Glomerular visceral epithelial cell (primary cell): ENCODE measurements around the gene EXOSC10.
"Not testable (repeated sequence)": the region's sequence is repeated elsewhere in the genome, so short reads cannot be mapped to it uniquely, and the experiment has no call there.

Experiments
- DNase-seq: peaks from one replicate; pipeline ENCODE4 v3.0.0-alpha.2; 2016; ENCODE audit errors: extremely low spot score

EXOSC10 gene

DNA sequence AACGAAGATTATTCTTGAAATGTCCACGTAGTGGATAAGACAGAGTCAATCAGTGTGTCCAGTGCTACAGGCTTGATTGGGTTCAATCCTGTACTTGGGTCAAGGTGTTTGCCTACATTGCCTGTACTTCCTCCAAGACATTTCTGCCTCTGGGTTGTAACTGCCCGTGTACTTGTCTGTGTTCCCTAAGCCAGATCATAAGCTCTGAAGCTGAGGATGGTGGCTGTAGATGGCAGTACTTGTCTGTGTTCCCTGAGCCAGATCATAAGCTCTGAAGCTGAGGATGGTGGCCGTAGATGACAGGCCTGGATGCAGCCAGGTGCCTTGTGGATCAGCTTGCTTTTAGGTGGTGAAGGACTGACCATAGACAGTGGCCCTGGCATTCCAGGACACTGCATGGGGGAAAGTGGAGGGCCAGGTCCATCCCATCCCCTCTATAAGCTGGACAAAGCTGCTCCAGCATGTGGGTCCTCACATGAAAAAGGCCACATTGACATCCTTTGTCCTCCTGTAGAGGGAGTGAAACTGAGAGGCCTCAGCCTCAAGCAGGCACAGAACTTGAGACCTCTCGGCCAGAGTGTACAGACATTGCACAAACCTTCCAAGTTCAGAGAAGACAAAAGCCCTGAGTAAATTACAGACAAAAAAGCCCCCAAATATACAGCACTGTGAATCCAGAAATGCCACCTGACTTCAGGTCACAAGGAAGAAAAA lies 37.9 kb downstream of the EXOSC10 start:
- DNase-seq, result no peak

- DNase-seq, result peak; percentile 92
Observed at GRCh38 chr1:11059968-11060830, 39.5 kb downstream of the EXOSC10 start, which contains the start of gene SRM. Gene SRM (minus strand): TSS chr1:11060018. CDS start chr1:11059943, 75 bp downstream.

GRCh38 chr1:11059155-11059967 lies 40.3 kb downstream of the EXOSC10 start:
- DNase-seq, result no peak

DNA sequence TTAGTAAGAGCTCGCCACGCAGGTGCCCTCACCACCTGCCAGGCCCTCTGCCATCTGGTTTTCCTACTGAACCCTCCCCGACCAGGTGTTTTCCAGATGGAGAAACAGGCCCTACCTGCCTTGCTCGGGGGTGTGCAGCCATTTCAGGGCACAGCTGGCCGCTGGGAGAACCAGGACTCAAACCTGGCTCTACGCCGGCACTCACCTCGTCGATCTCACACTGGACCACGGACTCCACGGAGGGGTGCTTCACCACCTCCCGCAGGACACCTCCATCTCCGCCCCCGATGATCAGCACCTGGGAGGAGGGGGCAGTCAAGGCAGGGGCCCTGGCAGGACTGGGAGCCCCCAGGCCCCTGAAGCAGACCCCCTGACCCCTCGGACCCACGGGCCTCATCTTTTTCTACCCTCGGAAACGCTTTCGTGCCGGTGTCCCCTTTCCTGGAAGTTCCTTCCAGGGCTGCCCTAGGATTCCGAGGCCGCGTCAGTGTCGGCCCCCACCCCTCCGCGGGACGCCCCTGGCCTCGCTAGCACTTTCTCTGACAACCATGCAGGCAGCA lies 41.0 kb downstream of the EXOSC10 start:
- no peak for DNase-seq

DNA sequence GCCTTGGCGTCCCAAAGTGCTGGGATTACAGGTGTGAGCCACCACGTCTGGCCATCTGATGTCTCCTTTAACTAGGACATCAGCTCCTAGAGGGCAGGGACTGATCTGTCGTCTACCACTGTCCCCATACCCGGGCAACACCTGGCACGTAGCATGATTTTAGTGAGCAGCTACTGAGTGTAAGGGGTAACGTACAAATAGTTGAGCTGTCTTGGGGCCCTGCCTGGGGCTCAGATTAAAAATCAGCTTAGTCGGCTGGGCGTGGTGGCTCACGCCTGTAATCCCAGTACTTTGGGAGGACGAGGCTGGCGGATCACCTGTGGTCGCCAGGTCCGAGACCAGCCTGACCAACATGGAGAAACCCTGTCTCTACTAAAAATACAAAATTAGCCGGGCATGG lies 41.6 kb downstream of the EXOSC10 start:
- no peak for DNase-seq

DNA sequence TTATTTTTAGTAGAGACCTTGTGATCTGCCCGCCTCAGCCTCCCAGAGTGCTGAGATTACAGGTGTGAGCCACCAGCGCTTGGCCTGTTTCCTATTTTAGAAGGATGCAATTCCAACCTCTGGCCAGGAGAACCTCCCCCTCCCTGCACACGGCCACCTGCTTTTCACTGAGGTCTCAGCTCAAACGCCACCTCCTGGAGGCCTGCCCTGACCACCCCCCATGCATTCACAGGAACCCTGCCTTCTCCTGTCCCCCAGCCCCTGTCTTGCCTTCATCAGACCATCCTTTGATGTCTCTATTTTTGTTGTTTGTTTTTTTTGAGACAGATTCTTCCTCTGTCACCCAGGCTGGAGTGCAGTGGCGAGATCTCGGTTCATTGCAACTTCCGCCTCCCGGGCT lies 42.2 kb downstream of the EXOSC10 start:
- no peak for DNase-seq

GRCh38 chr1:11056504-11056903 lies 43.2 kb downstream of the EXOSC10 start:
- no peak for DNase-seq

DNA sequence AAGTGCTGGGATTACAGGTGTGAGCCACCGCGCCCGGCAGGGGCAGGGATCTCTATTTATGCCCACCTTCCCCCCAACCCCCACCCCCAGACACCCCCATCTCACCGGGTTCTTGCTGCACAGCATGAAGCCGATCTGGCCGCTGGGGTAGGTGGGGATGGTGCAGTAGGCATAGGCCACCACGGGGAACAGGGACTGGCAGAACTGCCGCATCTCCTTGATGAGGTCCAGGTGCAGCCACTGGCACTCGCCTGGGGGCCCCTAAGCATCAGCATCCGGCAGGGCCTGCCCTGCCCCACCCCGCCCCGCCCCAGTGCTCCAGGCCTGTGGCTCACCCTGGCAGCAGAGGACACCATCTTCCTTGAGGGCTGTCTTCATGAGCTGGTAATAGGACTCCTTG lies 44.0 kb downstream of the EXOSC10 start:
- no peak for DNase-seq

DNA sequence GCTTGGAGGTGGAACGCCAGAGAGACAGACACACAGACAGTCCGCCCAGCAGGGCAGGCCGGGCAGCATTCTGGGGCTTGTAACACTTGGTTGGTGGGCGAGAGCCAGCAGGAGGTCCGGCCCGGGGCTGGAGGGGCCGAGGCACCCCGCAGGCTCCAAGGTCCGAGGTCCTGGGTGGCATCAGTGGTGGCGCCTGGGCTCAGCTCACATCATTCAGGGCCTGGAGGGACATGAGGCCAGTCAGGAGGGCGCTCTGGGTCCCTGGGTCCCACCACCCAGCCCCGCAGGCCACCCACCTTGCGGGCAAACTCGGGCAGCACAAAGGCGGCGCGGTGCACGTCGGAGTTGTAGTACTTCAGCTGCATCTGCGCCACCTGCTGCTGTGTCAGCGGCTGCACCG lies 45.0 kb downstream of the EXOSC10 start:
- no peak for DNase-seq

DNA sequence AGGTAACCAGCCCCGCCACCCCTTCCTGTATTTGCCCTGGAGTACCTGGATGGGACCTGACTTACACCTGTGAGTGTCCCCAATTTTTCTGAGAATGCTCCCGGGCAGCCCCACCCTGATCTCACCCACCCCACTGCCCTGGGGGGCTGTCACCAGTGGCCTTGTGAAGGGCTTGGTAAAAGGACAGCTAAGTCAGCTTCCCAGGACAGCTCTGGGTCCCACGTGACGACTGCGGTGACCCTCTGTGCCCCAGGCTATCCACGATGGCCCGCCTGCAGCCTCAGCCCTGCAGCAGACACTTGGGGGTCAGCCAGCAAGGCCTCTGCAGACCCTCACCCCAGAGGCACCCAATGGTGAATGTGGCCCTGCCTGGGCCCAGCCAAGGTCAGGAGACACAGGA lies 45.5 kb downstream of the EXOSC10 start:
- DNase-seq, result no peak

- no peak for DNase-seq
Observed at GRCh38 chr1:11053758-11054137, 45.9 kb downstream of the EXOSC10 start.

- no peak for DNase-seq
Observed at GRCh38 chr1:11052839-11053757, 46.6 kb downstream of the EXOSC10 start.

DNA sequence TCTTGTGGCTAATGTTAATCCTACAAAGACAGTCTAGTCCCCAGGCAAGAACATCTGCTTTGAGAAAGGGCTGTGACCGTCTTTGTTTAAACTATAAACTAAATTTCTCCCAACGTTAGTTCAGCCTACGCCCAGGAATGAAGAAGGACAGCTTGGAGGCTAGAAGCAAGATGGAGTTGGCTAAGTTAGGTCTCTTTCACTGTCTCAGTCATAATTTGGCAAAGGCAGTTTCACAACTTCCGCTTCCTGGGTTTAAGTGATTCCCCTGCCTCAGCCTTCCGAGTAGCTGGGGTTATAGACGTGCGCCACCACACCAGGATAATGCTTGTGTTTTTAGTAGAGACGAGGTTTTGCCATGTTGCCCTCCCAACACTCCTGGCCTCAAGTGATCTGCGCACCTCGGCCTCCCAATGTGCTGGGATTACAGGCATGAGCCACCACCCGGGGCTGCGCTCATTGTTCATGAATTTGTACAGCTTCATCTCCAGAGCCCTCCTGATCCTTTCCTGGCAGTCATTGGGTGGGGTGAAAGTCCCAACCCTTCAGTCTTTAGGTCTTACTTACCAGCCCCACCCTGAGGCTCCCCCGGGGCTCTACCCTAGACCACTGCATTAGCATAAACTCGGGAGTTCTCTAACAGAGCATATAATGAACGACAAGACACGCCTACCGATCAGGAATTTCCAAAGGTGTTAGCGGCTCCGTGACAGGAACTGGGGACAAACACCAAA lies 47.7 kb downstream of the EXOSC10 start:
- no peak for DNase-seq

DNA sequence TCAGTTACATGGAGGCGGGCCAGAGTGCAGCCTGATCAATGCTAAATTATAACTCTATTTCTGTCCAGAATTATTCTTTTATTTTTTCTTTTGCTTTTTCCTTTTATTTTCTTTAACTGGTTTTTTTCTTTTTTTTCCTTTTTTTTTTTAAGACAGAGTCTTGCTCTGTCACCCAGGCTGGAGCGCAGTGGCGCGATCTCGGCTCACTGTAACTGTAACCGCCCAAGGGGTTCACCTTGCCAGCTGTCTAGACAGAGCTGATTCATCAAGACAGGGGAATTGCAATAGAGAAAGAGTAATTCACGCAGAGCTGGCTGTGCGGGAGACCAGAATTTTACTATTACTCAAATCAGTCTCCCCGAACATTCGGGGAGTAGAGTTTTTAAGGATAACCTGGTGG lies 48.5 kb downstream of the EXOSC10 start:
- DNase-seq, result not testable (repeated sequence)

GRCh38 chr1:11046625-11047365 lies 52.9 kb downstream of the EXOSC10 start, which contains the start of gene MASP2:
Gene MASP2 (minus strand): TSS chr1:11047239. CDS start chr1:11047207, 32 bp downstream.
- DNase-seq, result no peak

- DNase-seq, result no peak
Observed at GRCh38 chr1:11046270-11046566, 53.5 kb downstream of the EXOSC10 start.

DNA sequence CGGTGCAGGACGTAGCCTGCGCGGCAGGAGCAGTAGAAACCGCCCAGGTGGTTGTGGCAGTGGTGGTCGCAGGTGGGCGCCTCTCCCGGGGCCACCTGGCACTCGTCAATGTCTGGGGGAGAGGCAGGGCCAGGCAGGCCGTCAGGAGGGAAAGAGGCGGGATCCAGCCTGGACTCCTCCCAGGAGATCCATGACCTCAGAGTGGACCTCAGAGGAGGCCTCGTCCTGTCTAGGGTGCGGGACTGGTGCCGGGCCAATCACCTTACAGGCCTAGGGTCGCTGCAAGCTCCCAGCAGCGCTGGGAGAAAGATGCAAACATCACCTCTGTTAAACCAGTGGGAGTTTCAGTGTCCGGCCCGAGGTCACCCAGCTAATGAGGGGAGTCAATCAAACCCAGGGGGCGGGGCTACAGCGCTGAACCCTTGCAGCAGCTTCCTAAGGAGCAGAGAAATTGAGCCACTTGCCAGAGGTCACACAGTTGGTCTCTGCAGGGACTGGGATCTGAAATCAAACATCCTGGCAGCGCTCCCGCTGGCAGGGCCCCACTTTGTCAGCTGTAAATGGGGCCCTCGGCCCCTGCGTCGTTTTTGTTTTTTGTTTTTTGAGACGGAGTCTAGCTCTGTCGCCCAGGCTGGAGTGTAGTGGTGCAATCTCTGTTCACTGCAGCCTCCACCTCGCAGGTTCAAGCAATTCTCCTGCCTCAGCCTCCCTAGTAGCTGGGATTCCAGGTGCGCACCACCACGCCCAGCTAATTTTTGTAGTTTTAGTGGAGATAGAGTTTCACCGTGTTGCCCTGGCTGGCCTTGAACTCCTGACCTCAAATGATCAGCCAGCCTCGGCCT lies 54.0 kb downstream of the EXOSC10 start:
- no peak for DNase-seq

- DNase-seq, result no peak
Observed at GRCh38 chr1:11044849-11045427, 54.7 kb downstream of the EXOSC10 start.
